ENCODE results near the gene RING1.

Gene RING1

GRCh38 chr6:33213166-33213988 is 5.1 kb downstream of the RING1 start:
- no peaks in the 10 kb centered on the region for H4K20me1 ChIP-seq (ENCODE audit: insufficient read depth, low read length)
- peaks cover 7% of the 10 kb centered on the region for H3K4me1 ChIP-seq (ENCODE audit: insufficient read depth, low read length, severe bottlenecking)
- no peaks in the 10 kb centered on the region for H3K9me3 ChIP-seq (ENCODE audit: low read length)
- no peak overlapping the region for H3K4me3 ChIP-seq (ENCODE audit: low read depth, low read length, poor library complexity, severe bottlenecking)
- H3K4me2 ChIP-seq (ENCODE audit: low read length): peak overlapping the region; percentile 6; the same call in 1 of the 2 replicates
- H3K27me3 ChIP-seq (ENCODE audit: insufficient read depth, low read length): 0 out of 2 replicates have a peak, but pooled peaks cover 3% of the 10 kb centered on the region
- H3K36me3 ChIP-seq (ENCODE audit: insufficient read depth, low read length): peaks cover 14% of the 10 kb centered on the region
- no peak overlapping the region for H3K9ac ChIP-seq (ENCODE audit: low read length)
- no peak overlapping the region for H2AFZ ChIP-seq (ENCODE audit: low read length)
- no peaks in the 10 kb centered on the region for H3F3A ChIP-seq (ENCODE audit: insufficient read depth, low read length)
- no peak for TF ChIP-seq CTCF (IDR thresholded peaks at IDR 0.05; ENCODE audit: low read length)
- TF ChIP-seq EZH2 (IDR thresholded peaks at IDR 0.05; ENCODE audit: borderline replicate concordance, low read length): no peak
- no peaks in the 10 kb centered on the region for H3K79me2 ChIP-seq (ENCODE audit: insufficient read depth, low read length)
- no peaks in the 10 kb centered on the region for H3K9me2 ChIP-seq (ENCODE audit: low read depth, low read length)
- H3K27ac ChIP-seq (ENCODE audit: low read depth, low read length, poor library complexity, severe bottlenecking): no peak overlapping the region

GRCh38 chr6:33213989-33214335 is 5.7 kb downstream of the RING1 start:
- no peak overlapping the region for H3K4me3 ChIP-seq (ENCODE audit: low read depth, low read length, poor library complexity, severe bottlenecking)
- no peaks in the 10 kb centered on the region for H3K9me3 ChIP-seq (ENCODE audit: low read length)
- TF ChIP-seq CTCF (IDR thresholded peaks at IDR 0.05; ENCODE audit: low read length) (no peak), EZH2 (IDR thresholded peaks at IDR 0.05; ENCODE audit: borderline replicate concordance, low read length) (no peak)
- no peaks in the 10 kb centered on the region for H4K20me1 ChIP-seq (ENCODE audit: insufficient read depth, low read length)
- no peaks in the 10 kb centered on the region for H3F3A ChIP-seq (ENCODE audit: insufficient read depth, low read length)
- H3K27me3 ChIP-seq (ENCODE audit: insufficient read depth, low read length): 0 out of 2 replicates have a peak, but pooled peaks cover 3% of the 10 kb centered on the region
- H3K9ac ChIP-seq (ENCODE audit: low read length): no peak overlapping the region
- no peaks in the 10 kb centered on the region for H3K79me2 ChIP-seq (ENCODE audit: insufficient read depth, low read length)
- no peak overlapping the region for H2AFZ ChIP-seq (ENCODE audit: low read length)
- H3K27ac ChIP-seq (ENCODE audit: low read depth, low read length, poor library complexity, severe bottlenecking): no peak overlapping the region
- H3K4me2 ChIP-seq (ENCODE audit: low read length): no peak overlapping the region
- H3K9me2 ChIP-seq (ENCODE audit: low read depth, low read length): no peaks in the 10 kb centered on the region
- peaks cover 4% of the 10 kb centered on the region for H3K4me1 ChIP-seq (ENCODE audit: insufficient read depth, low read length, severe bottlenecking)
- peaks cover 14% of the 10 kb centered on the region for H3K36me3 ChIP-seq (ENCODE audit: insufficient read depth, low read length)

- 0 out of 2 replicates have a peak, but pooled peaks cover 3% of the 10 kb centered on the region for H3K27me3 ChIP-seq (ENCODE audit: insufficient read depth, low read length)
- TF ChIP-seq EZH2 (IDR thresholded peaks at IDR 0.05; ENCODE audit: borderline replicate concordance, low read length): no peak
- TF ChIP-seq CTCF (IDR thresholded peaks at IDR 0.05; ENCODE audit: low read length): no peak
Observed at GRCh38 chr6:33215271-33216116, 7.2 kb downstream of the RING1 start.

More at GRCh38 chr6:33215271-33216116, 7.2 kb downstream of the RING1 start:
- no peak overlapping the region for H3K27ac ChIP-seq (ENCODE audit: low read depth, low read length, poor library complexity, severe bottlenecking)
- no peak overlapping the region for H3K9ac ChIP-seq (ENCODE audit: low read length)
- no peaks in the 10 kb centered on the region for H3K4me1 ChIP-seq (ENCODE audit: insufficient read depth, low read length, severe bottlenecking)
- no peak overlapping the region for H3K4me3 ChIP-seq (ENCODE audit: low read depth, low read length, poor library complexity, severe bottlenecking)
- no peak overlapping the region for H3K4me2 ChIP-seq (ENCODE audit: low read length)
- H3K9me3 ChIP-seq (ENCODE audit: low read length): no peaks in the 10 kb centered on the region
- H2AFZ ChIP-seq (ENCODE audit: low read length): no peak overlapping the region
- no peaks in the 10 kb centered on the region for H4K20me1 ChIP-seq (ENCODE audit: insufficient read depth, low read length)
- no peaks in the 10 kb centered on the region for H3K79me2 ChIP-seq (ENCODE audit: insufficient read depth, low read length)
- H3F3A ChIP-seq (ENCODE audit: insufficient read depth, low read length): no peaks in the 10 kb centered on the region
- peaks cover 4% of the 10 kb centered on the region; the same call in 1 of the 2 replicates for H3K36me3 ChIP-seq (ENCODE audit: insufficient read depth, low read length)
- no peaks in the 10 kb centered on the region for H3K9me2 ChIP-seq (ENCODE audit: low read depth, low read length)
